Type B pancreatic cell (in vitro differentiated cells): ENCODE results near the gene ASCC3. TPM values are rescaled to one million over a fixed set of nuclear protein-coding genes. Genes with fewer than 3 reads are reported as not detected.

Experiments
- DNase-seq: peaks from one replicate; pipeline ENCODE4 v3.0.0; 2021; ENCODE audit warnings: mixed read lengths; ENCODE audit not compliant: unreplicated experiment; ENCODE audit errors: extremely low spot score
- H3K27ac Mint-ChIP-seq: 2 replicates; pipeline ENCODE4 v1.8.0; 2021; ENCODE audit warnings: mild to moderate bottlenecking, mixed read lengths
- H3K27me3 Mint-ChIP-seq: 2 replicates; pipeline ENCODE4 v1.8.0; 2021; ENCODE audit warnings: mixed read lengths
- H3K36me3 Mint-ChIP-seq: 2 replicates; pipeline ENCODE4 v1.8.0; 2021; ENCODE audit warnings: mixed read lengths
- H3K4me1 Mint-ChIP-seq: one replicate; pipeline ENCODE4 v1.8.0; 2021; ENCODE audit warnings: mixed read lengths; ENCODE audit not compliant: unreplicated experiment
- H3K4me3 Mint-ChIP-seq: 2 replicates; pipeline ENCODE4 v1.8.0; 2021; ENCODE audit warnings: mild to moderate bottlenecking, mixed read lengths
- H3K9me3 Mint-ChIP-seq: 2 replicates; pipeline ENCODE4 v1.8.0; 2021; ENCODE audit warnings: mixed read lengths
- total RNA-seq: library from RNA; stranded (reverse); gene quantifications from 2 replicates; pipeline ENCODE4 v1.2.1, GENCODE V29; 2021; ENCODE audit warnings: low replicate concordance
- TF ChIP-seq, protein P1 (sequence below): fragments of 200-600 bp; sonication (generic); conservative IDR thresholded peaks from 2 replicates; pipeline ENCODE4 v1.5.0; 2021; ENCODE audit warnings: antibody characterized with exemption, mild to moderate bottlenecking

ASCC3 gene
- total RNA-seq, 1 donor from 2014 or later = 51.2 TPM

GRCh38 chr6:100627911-100628758, 253.0 kb downstream of the ASCC3 start:
- DNase-seq = no peak
- no peaks in the 10 kb centered on the region for H3K4me1 Mint-ChIP-seq
- H3K27ac Mint-ChIP-seq = no peak overlapping the region
- TF ChIP-seq, protein P1, sequence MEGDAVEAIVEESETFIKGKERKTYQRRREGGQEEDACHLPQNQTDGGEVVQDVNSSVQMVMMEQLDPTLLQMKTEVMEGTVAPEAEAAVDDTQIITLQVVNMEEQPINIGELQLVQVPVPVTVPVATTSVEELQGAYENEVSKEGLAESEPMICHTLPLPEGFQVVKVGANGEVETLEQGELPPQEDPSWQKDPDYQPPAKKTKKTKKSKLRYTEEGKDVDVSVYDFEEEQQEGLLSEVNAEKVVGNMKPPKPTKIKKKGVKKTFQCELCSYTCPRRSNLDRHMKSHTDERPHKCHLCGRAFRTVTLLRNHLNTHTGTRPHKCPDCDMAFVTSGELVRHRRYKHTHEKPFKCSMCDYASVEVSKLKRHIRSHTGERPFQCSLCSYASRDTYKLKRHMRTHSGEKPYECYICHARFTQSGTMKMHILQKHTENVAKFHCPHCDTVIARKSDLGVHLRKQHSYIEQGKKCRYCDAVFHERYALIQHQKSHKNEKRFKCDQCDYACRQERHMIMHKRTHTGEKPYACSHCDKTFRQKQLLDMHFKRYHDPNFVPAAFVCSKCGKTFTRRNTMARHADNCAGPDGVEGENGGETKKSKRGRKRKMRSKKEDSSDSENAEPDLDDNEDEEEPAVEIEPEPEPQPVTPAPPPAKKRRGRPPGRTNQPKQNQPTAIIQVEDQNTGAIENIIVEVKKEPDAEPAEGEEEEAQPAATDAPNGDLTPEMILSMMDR = no peak
- H3K36me3 Mint-ChIP-seq = peaks cover 5% of the 10 kb centered on the region
- no peaks in the 10 kb centered on the region for H3K9me3 Mint-ChIP-seq
- no peaks in the 10 kb centered on the region for H3K27me3 Mint-ChIP-seq
- H3K4me3 Mint-ChIP-seq = no peak overlapping the region

- Mint-ChIP-seq H3K27me3 (no peaks in the 10 kb centered on the region), H3K4me1 (no peaks in the 10 kb centered on the region), H3K27ac (no peak overlapping the region), H3K4me3 (no peak overlapping the region), H3K36me3 (peaks cover 11% of the 10 kb centered on the region), H3K9me3 (no peaks in the 10 kb centered on the region)
- TF ChIP-seq, protein P1 = no peak
- no peak for DNase-seq
These were observed 254.4 kb downstream of the ASCC3 start for GRCh38 chr6:100626721-100627120.

DNA sequence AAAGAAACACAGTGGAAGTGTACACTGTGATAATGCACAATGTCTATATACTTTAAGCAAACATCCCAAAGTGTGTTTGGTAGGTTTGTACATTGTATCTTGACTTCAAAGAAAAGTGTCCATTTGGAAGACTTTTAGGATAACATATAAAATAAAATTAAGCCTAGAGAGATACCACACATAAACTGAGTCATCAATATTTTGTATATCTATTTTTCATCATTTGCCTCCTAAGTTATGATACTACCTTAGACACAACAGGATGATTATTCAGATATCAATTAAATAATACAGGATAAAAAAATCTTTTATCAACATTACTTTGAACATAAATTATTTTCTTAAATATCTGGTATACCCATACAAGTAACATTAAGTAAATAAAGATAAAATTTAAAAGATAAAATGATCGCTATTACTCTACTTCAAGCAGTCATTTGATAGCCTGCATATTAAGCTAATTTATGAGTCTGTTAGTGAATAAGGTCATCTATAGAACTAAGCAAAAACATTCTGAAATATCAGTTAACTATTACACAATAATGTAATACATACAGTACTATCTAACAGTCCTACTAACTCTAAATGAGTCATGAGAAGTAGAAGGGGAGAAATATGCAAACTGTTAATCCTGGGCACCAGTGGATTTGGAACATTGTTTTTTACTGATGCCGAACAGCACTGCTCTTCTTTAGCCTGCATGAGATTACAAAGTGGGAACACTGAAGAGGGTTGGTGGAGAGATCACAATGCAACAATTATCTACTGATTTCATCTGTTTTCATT, 258.0 kb downstream of the ASCC3 start:
- TF ChIP-seq, protein P1 = no peak
- Mint-ChIP-seq H3K4me1 (no peaks in the 10 kb centered on the region), H3K9me3 (no peaks in the 10 kb centered on the region), H3K27ac (no peak overlapping the region), H3K4me3 (no peak overlapping the region), H3K36me3 (peaks cover 22% of the 10 kb centered on the region), H3K27me3 (no peaks in the 10 kb centered on the region)
- no peak for DNase-seq

GRCh38 chr6:100620085-100620840, 260.9 kb downstream of the ASCC3 start:
- H3K27me3 Mint-ChIP-seq = no peaks in the 10 kb centered on the region
- H3K4me1 Mint-ChIP-seq = no peaks in the 10 kb centered on the region
- no peaks in the 10 kb centered on the region for H3K9me3 Mint-ChIP-seq
- TF ChIP-seq, protein P1 = no peak
- H3K4me3 Mint-ChIP-seq = no peak overlapping the region
- DNase-seq = no peak
- H3K36me3 Mint-ChIP-seq = peaks cover 31% of the 10 kb centered on the region
- no peak overlapping the region for H3K27ac Mint-ChIP-seq

DNA sequence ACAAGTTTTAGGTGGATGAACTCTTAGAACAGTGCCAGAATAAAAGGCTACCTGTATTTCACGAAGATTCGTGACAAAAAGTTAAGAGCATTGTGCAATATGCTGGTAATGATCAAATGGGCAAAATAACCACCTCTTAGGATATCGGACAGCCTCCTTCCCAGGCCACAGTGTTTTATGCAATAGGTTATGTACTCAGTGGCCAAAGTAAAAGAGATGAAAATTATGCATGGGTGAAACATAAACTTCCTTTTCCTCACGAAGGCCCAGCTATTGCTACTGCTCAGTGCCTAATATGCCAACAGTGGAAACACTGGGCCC, 262.8 kb downstream of the ASCC3 start:
- Mint-ChIP-seq H3K36me3 (peaks cover 29% of the 10 kb centered on the region), H3K9me3 (no peaks in the 10 kb centered on the region), H3K27ac (no peak overlapping the region), H3K27me3 (no peaks in the 10 kb centered on the region), H3K4me1 (no peaks in the 10 kb centered on the region), H3K4me3 (no peak overlapping the region)
- TF ChIP-seq, protein P1 = no peak
- no peak for DNase-seq
